ENCODE data around the gene PCSK6. TPM values are rescaled to one million over a fixed set of nuclear protein-coding genes. Genes with fewer than 3 reads are reported as not detected.
A peak's percentile ranks its signal among the peaks of the same experiment; 100 is the strongest.
"Not testable (repeated sequence)": the region's sequence is repeated elsewhere in the genome, so short reads cannot be mapped to it uniquely, and the experiment has no call there.

PCSK6 gene
- polyA plus RNA-seq, 3 donors: 7.2 to 10.1 (median 7.2) TPM

DNA sequence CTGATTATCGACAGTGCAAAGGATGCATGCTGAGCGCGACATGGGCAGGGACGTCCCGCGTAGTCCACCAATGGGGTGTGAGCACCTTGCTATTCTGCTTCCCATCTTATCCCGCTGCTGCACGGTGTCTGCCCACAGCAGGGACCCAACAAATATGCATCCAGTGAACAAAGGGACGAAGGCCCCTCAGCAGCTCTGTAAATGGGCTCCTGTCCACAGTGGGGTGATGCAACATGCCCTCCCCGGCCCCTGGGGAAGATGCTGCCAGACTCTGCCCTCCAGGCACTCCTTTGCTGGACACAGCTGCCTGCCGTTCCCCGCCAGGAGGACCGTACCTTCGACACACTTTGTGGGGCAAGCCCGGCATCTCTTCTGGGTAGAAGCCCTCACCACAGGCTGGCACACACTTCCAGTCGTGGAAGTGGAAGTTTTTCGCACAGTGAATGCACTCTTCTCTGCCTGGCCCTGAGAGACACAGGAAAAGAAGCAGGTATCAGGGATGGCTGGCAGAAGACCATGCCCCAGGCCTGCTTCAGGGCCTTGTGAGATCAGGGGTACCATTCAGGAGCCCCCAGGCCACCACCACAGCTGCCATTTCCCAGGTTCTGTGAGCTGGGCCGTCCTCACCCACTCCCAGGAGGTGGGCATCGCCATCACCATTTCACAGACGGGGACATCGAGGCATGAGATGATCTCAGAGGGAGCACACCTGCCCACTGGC is 176.3 kb downstream of the PCSK6 start:
- no peak for DNase-seq

DNA sequence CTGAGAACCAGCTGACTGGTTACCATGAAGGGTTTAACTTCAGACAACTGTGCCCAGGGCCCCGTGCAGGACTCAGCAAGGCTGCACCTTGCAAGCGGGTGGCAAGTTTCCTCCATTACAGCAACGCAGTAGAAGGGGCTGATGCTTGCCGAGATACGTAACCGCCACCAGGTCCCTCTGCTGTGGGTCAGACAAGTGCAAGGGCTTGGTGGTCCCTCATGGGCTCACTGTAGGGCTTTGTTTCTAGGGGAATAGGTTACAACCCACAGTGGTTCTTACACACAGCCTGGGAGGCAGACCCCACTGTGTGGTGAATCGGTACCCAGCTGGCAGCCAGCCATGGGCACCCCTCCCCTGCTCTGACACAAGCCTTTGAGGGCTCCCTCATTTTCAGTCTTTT is 179.0 kb downstream of the PCSK6 start:
- DNase-seq: no peak

- DNase-seq: no peak
Measured at GRCh38 chr15:101310161-101310480, 179.4 kb downstream of the PCSK6 start.

GRCh38 chr15:101309436-101310160 is 179.9 kb downstream of the PCSK6 start:
- no peak for DNase-seq

- no peak for DNase-seq
Measured at GRCh38 chr15:101308604-101309435, 180.7 kb downstream of the PCSK6 start.

GRCh38 chr15:101307897-101308603 is 181.5 kb downstream of the PCSK6 start:
- no peak for DNase-seq

DNA sequence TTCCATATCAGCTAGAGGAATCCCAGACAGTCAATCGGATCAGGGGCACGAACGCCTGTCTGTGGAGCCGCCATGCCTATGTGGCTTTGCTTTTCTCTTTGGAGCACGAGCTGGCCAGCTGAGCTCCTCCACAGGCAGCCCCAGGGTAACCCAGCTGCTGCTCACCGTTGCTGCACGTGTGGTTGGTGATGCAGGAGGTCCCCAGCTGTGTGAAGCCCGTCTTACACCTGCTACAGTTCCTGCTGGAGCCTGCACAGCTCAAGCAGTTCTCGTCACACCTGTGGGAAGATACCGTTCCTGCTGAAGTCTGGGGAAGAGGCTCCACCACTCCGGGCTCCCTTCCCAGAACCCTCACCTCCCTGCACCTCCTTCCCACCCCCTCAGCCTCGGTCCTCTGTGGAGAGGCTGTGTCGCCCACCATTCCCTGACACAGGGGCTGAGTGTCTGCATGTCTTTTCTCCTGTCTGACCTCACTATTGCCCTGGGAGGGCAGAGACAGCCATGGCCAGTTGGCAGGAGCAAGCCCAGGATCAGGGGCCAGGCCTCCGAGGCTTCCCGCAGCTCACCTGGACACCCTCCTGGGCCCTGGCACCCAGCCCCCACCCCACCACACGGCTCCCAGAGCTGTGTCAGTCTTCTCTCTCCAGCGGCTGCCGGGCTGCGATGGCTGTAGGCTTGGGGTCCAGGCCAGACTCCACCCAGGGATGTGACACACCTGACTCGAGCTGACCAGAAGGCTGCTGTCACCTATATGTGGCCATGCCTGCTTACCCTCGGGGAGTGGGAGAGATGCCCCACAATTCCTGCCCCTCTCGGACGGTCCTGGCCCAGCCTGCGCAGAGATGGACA is 182.2 kb downstream of the PCSK6 start:
- DNase-seq: no peak

- no peak for DNase-seq
Measured at GRCh38 chr15:101306341-101307047, 183.0 kb downstream of the PCSK6 start.

DNA sequence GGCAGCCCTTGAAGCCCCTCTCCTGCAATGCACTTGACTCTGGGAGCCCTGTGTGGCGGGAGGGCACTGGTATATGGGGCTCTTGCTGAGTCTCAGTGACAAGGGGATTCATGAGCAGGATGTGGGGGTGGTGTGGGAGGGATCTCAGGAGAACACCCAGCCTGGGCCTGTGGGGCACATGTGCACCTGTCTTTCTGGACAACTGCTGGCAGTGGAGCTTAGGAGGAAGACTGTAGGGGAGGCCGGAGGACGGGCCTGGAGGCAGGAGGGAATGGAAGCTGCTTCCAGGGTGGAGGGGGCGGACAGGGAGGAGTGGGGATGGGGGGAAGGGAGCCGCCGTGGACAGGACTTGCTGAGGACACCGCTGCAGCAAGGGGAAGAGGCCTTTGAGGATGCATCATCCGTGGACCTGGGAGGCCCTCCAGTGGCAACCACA is 183.7 kb downstream of the PCSK6 start:
- DNase-seq: no peak

GRCh38 chr15:101303408-101303807 is 186.1 kb downstream of the PCSK6 start:
- no peak for DNase-seq

- DNase-seq: no peak
Measured at GRCh38 chr15:101296418-101297405, 192.8 kb downstream of the PCSK6 start.

DNA sequence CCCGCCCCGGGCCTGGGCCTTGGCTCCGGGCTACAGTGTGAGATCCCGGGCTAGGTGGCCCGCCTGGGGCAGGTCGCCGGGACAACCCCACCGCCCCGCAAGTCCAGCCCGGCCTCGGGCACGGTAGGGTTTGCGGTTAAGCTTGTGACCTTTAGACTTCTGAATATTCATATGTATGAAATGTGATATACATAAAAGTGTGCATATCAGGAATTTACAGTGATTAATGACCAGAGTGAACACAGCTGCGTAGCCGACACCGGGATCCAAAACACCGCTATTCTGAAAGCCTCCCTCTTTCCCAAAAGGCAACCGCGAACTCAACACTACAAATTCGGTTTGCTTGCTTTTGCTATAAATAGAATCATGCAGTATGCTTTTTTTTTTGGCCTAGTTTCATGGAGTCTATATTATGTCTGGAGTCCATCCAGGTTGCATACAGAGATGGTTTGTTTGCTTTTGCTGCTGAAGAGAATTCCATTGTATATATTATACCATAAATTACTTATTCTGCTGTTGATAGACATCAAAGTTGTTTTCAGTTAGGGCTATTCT is 193.8 kb downstream of the PCSK6 start:
- DNase-seq: no peak

GRCh38 chr15:101294731-101295606 is 194.5 kb downstream of the PCSK6 start, which contains the start of gene SNRPA1:
Gene SNRPA1, minus strand, starts transcription at chr15:101295248. Its CDS starts 70 bp downstream, at chr15:101295178.
- DNase-seq: peak; percentile 95

DNA sequence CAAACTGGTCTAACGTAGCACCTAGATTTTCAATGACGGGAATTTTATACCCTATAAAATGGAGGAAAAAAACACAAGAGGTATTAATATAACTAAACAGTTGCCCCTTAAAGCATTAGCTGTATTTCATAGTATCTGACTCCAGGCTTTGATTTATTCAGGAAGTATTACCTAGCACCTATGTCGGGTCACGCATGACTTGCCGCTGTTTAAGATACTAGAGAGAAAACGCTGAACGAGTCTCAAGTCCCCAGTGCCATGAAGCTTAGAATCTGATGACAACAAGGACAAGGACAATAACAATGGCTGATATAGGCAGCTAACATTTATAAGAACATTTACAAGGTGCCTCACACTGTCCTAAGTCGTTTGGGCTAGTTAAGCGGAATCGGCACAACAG is 196.4 kb downstream of the PCSK6 start:
- DNase-seq: no peak

DNA sequence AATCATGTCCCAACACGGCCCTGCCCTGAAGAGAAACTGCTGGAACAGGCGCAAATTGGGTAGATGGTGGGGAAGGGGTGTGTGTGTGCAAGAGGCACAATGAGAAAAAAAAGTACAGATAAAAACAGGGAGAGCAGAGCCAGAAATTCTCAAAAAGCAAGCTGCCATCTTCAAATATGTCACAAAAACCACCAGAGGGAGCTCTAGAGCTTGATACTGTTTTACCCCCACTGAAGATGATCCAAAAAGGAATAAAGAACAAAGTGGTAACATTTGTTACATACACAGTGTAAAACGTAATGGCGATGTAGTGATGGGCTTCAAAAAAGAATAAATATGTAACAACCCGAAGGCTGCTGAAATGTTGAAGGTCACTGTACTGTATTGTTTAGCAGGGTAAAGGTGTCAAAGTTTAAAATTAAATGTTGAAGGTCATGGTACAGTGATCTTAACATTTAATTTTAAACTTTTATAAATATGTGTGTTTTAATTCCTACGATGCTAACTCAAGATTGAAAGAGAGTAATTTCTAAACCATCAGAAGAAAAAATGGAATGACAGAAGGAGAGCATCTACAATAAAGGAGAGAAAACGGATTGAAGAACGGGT is 200.5 kb downstream of the PCSK6 start:
- DNase-seq: no peak

- DNase-seq: not testable (repeated sequence)
Measured at GRCh38 chr15:101287342-101287741, 202.2 kb downstream of the PCSK6 start.

DNA sequence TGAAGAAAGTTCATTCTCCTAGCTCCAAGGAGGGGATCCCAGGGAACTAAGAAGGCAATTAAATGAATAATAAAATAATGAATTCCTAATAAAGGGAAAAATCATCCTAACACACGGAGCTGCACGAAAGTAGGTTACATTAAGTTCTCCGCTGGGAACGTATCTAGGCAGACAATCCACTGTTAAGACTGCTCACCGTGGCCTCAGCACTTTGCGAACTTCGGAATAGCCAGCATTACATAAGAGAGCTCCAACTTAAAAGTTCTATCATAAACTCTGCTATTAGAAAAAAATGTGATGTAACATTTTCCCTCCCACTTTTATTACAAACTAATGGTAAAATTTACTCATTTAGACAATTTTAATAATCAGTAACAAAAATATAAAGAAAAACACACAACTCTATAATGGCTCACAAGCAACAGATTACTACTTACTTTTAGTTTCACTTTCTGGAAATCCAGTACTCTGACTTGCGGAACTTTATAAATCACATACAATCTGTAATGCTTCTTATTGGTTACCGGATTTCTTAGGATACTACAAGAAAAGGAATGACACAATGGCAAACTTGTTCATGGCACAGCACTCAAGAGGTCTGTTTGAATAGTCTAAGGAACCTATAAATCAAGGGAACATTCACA is 202.9 kb downstream of the PCSK6 start:
- DNase-seq: no peak

Measured in renal pelvis (tissue), 4 donors.